ENCODE data around the gene RERE.

RERE gene

DNA sequence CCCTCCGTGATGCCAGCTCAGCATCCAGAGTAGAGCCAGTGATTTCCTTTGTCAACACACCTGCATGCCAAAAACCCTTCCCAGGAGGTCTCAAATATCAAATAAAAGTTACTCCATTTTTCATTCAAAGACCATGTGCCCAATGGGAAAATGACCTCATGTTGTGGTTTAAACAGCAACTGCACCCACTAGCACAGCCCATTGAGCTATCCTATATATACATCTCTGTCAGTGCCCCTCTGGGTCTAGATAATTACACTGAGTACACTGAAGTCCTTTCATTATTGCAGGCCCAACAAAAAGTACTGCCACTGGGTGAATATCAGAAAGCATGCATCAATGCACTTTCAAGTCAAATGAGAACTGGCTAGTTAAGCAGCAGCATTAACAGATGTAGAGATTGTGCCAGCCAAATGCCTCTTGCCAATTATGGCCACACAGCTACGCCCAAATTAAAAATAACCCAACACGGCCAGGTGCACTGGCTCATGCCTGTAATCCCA is 381.8 kb downstream of the RERE start:
- FAIRE-seq = no peak

DNA sequence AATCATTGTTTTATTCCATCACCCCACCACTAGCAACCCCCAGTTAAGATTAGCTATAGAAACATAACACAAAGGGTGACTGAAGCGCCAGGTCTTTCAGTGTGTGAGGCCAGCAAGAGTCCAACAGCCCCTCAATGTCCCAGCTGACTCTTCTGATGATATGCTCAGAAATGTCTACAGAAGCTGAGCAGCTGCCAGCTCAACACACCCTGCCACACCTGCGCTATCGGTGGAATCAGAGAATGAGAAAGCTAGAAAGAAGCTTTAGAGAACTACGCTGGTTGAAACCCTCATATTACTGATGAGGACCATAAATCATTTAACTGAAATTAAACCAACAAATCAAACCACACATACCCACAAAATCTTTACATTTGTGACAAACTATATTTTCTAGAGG is 383.3 kb downstream of the RERE start:
- no peak for FAIRE-seq

GRCh38 chr1:8431784-8432183 is 385.7 kb downstream of the RERE start:
- no peak for FAIRE-seq

DNA sequence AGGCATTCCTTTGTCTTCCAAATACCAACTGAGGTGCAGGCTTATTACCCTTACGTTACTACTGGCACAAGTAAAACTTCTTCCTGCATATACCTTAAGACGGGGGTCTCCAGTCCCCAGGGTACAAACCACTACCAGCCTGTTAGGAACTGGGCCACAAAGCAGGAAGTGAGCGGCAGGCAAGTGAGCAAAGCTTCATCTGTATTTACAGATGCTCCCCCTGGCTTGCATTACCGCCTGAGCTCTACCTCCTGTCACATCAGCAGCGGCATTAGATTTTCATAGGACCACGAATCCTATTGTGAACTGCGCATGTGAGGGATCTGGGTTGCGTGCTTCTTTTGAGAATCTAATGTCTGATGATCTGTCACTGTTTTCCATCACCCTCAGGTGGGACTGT is 386.4 kb downstream of the RERE start:
- no peak for FAIRE-seq

DNA sequence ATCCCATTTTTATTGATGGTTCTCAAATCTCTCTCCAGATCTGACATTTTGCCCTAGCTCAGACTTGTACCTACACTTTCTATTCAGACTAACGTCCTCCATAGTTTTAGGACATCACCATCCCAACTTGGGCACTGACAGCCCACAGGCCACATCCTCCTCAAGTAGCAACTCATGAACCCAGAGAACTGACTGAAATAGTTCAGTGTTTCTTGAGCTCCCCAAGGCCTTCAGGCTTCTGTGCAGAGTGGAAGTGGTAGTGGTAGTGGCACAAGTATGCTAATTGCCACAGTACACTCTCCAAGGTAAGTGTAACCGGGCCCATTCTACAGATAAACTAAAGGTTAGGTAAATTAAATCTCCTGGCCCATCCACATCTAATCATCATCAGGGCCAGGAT is 387.0 kb downstream of the RERE start:
- FAIRE-seq = no peak

DNA sequence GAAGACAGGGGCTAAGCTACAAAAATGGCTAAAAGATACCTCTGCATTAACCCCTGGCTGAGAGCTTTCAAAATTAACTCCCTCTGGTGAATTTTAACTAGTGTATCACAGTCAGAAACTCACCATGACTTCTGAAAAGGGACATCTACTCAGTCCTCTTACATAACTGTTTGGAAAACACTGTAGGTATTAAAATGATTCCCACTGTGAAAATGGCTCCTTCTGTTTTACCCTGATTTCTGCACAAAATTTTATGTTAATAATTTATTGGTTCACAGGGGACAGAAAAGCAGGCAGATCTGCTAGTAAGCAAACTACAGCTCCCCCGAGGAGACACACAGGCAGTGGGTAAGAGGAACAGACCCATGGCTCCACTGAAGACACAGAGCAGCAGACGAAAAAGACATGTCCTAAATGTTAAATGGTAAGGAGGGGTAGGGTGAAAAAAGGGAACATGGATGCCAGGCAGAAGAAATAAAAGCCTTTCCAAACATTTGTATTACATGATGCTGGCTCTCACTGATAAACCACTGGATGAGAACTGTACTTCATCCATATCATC is 387.8 kb downstream of the RERE start:
- no peak for FAIRE-seq

DNA sequence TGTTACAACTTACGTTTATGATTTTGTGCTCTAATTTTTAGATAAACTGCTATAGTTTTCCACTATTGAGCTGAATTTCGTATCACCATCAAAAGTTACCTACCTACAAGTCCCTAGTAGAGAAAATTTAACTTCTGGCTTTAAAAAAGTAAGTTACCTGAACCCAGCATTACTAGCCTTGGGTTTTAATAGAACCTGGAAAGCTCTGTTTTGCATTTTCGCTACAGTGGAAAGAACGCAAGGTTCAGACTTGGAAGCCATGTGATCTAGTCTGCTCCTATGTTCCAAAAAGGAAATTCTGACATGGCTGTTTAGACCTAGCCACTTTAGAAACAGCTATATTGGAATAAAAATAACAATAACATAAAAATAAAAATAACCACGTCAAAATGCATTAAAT is 389.0 kb downstream of the RERE start:
- FAIRE-seq = no peak

- FAIRE-seq = no peak
Observed at GRCh38 chr1:8427986-8428385, 389.5 kb downstream of the RERE start.

GRCh38 chr1:8427493-8427892 is 389.9 kb downstream of the RERE start:
- FAIRE-seq = no peak

- no peak for FAIRE-seq
Observed at GRCh38 chr1:8426996-8427395, 390.4 kb downstream of the RERE start.

DNA sequence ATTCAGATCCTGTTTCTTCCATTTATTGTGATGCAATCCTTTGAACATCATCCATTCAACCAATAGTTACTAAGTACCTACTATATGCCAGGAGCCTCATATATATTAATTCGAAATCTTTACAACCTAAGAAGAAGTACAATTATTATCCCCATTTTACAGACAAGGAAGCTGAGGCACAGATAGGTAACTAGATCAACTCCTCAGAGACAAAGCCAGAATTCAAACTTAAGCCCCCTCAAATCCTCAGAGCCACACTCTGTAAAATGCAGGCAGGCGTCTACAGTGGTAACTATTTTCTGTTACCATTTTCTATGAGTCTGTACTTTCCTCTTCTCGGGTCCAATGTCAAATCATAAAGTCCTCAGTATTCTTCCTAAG is 391.7 kb downstream of the RERE start:
- no peak for FAIRE-seq

DNA sequence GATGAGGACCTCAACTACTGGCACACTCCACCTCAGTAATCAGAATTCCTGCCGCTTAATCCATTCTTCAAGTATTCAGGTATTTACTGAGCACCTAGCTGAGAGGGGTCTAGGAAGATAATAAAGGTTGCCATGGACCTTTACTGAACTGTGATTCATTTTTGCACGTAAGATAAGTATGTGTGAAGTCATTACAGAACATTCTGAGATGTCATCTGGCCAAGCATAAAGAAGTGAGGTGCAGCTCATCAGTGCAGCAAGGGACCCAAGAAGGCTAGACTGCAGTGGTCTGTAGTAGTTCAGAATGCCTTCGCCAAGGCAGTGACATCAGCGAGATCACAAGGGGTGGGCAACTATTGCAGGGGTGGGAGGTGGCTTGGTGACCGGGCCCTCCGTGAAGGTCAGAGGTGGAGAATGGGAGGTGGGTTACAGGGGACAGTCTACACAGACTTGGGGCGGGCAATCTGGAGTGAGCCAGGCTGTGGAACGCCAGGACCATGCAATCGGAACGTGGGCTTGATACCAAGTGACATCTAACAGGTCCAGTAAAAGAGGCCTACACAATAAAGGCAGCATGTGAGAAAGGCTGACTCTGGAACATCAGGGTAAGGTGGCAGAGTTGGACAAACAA is 392.2 kb downstream of the RERE start:
- no peak for FAIRE-seq

DNA sequence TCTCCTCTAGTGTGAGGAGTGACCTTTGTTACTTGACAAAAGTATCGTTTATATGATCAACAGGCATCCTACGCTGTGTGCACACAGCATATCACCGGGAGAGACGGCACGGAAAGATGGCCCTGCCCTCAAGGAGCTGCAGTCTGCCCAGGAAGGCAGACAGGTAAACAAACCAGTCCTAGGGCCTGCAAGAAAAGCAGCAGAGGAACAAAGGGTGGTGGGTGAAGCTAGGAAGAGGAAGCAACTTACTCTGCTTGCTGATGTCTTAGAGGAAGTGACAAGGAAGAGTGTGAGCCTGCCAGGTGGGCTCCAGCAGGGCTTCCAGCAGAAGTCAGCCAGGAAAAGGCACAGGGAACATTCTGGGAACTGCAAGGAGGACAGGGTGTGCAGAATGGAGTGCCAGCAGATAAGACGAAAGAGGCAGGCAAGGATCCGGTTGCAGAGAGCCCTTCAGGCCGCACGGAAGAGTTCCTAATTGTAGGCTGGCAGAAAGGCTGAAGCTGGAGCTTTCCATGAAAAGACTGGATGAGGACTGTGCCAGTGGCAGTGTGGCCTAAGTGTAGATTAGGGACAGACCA is 392.8 kb downstream of the RERE start:
- no peak for FAIRE-seq

- no peak for FAIRE-seq
Observed at GRCh38 chr1:8423692-8424538, 393.5 kb downstream of the RERE start.

DNA sequence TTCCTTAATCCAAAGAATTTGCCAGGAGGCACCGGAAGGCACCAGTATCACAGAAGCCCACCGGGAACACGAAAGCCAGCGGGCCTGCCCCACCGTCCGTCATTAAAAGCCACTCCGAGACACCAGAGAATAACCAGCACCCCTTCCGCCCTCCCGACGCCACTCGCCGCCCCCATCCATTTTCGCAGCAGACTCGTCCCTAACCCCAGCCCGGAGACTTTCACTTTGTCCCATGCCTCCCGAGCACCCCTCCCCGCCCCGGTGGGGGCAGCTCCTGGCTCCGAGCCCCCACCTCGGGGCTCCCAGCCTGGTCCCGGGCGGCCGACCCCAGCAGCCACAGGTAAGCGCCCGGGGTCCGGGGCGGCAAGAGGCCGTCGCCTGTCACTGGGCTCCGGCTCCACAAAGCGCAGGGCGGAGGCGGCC is 394.2 kb downstream of the RERE start:
- no peak for FAIRE-seq

DNA sequence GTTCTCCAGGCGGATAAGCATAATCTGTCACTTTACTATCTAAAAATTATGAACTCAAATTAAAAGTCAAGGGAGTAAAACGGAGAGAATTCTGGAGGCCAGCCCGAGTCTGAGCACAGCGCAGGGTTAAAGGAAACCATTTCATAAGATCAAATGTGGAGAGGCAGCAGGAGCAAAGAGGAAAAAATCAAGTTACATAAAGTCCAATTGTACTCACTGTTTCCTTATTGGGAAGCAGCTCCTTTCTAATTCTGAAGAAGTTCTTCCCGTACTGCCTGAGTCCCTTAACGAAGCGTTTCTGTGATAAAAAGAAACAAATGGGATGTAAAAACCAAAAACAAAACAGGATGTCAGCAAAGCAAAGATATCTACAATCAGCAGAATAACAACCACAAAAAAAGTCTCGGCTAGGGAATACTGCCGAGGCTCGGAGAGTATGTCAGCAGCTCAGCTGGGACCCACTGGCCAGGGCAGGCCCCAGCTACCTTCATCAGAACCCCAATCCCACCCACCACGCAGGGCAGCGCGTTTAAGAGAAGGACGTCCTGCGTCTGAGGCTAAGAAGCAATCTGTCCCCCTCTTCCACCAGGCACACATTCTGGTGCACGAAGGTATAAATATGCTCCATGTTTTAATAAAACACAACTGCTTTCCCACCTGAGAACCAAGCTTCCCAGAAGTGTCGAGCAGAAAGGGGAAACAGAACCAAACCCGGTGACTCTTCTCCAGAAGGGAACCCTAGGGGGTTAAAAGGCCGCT is 394.8 kb downstream of the RERE start:
- no peak for FAIRE-seq

DNA sequence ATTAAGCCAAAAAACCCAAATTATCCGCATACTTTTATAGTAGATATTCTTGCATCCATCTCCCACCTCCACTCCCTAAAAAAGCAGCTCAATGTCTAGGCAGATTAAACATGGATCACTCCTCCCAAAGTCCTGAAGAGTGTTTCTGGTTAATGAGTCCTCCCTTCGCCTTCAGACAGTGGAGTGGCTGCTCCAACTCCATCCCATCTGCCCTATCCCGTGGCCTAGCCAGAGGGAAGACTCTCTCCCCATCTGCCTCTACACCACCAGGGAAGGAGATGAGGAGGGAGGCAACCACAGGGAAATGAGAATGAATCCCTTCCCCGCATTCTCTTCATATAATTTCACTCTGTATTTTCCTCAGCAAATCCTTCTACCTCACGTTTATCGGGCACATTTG is 395.7 kb downstream of the RERE start:
- no peak for FAIRE-seq

- FAIRE-seq = no peak
Observed at GRCh38 chr1:8420318-8420717, 397.1 kb downstream of the RERE start.

DNA sequence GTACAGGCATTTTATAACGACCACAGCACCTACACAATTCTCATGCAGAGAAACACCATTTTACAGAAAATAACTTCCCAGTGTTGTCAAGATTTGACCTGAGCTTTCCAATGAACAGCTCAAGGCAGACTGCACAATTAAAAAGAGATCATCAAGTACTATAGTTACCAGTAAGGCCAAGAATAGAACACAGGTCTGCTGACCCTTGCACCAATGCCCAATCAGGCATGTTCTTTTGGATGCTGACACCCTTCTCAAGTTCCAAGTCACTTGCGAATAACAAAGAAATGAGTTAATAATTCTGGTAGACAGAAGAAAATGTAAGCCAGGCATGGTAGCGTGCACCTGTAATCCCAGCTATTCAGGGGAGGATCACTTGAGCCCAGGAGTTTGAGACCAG is 397.6 kb downstream of the RERE start:
- no peak for FAIRE-seq

GRCh38 chr1:8419172-8419571 is 398.3 kb downstream of the RERE start:
- FAIRE-seq = no peak

DNA sequence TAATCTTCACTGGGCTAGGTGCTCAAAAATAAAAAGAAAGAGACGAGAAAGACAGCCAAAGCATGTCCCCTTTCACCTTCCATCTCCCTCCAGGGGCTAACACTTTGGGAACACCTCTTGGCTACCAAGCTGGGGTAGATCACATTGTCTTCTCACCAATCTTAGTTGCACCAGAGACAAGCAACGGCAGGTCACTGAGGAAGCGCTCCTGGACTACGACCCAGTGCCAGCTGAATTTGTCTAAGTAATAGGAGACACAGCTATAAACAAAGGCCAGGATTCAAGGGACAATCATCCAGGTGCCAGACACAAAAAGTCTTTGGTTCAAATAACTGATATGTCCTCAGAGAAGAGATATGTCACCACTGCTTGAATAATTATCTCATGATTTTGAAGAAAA is 399.1 kb downstream of the RERE start:
- FAIRE-seq = no peak

DNA sequence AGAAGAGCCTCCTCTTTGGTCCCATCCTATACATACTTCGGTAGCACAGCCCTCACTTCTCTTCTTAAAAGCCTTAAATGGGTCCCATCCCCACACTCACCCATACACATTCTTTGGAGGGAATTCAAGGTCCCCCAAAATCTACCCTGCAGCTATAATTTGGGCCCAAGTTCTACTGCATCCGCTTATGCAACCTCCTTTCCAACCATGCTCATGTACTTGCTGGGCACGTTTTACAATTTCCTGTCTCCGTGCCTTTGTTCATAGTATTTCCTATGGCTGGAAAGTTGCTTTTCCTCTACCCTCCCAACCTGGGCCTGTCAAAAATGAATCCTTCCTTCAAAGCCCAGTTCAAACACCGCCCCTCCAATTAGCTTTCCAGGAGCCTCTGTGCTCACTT is 399.8 kb downstream of the RERE start:
- no peak for FAIRE-seq

GRCh38 chr1:8416881-8417280 is 400.6 kb downstream of the RERE start:
- FAIRE-seq = no peak

All from colon (tissue), 2 donors.